ENCODE measurements around the gene MATN4.

GRCh38 chr20:45291526-45291925 lies 16.6 kb downstream of the MATN4 start:
- TF ChIP-seq EP300 (IDR thresholded peaks at IDR 0.05; ENCODE audit: low read depth): no peak
- no peak for TF ChIP-seq CTCF (IDR thresholded peaks at IDR 0.05)
- no peak for TF ChIP-seq POLR2A (IDR thresholded peaks at IDR 0.05)
- TF ChIP-seq POLR2AphosphoS5 (IDR thresholded peaks at IDR 0.05): no peak

Measured in transverse colon (tissue), 4 donors.